Mesendoderm (in vitro differentiated cells): ENCODE data around the gene TOGARAM2. TPM values are rescaled to one million over a fixed set of nuclear protein-coding genes. Genes with fewer than 3 reads are reported as not detected.

Source experiments
- DNase-seq: peaks from one replicate; pipeline ENCODE4 v3.0.0; 2013
- H2AK5ac ChIP-seq: 2 replicates; pipeline ENCODE4 v1.6.1; 2013; ENCODE audit warnings: low read length, inconsistent platforms
- H2BK120ac ChIP-seq: 2 replicates; pipeline ENCODE4 v1.6.1; 2013; ENCODE audit warnings: low read depth, mild to moderate bottlenecking, low read length, moderate library complexity, mixed read lengths
- H2BK15ac ChIP-seq: replicated peaks from 2 replicates; pipeline ENCODE4 v1.6.1; 2013; ENCODE audit warnings: low read depth, mild to moderate bottlenecking, moderate library complexity
- H2BK5ac ChIP-seq: 2 replicates; pipeline ENCODE4 v1.6.1; 2013; ENCODE audit warnings: low read length, inconsistent platforms
- H3K18ac ChIP-seq: 2 replicates; pipeline ENCODE4 v1.6.1; 2013; ENCODE audit warnings: mild to moderate bottlenecking, low read length, mixed read lengths
- H3K23ac ChIP-seq: one replicate; pipeline ENCODE4 v1.6.1; 2013; ENCODE audit warnings: low read length
- H3K27ac ChIP-seq: 2 replicates; pipeline ENCODE4 v1.5.1; 2013; ENCODE audit warnings: low read depth, mild to moderate bottlenecking, inconsistent platforms, low read length, moderate library complexity
- H3K27me3 ChIP-seq: 2 replicates; pipeline ENCODE4 v1.6.1; 2013; ENCODE audit warnings: low read length, control low read depth, mild to moderate bottlenecking, inconsistent platforms; ENCODE audit not compliant: insufficient read depth, poor library complexity
- H3K36me3 ChIP-seq: 2 replicates; pipeline ENCODE4 v1.6.1; 2013; ENCODE audit warnings: low read length, inconsistent platforms; ENCODE audit not compliant: control insufficient read depth, insufficient read depth
- H3K4ac ChIP-seq: one replicate; pipeline ENCODE4 v1.6.1; 2013; ENCODE audit warnings: low read depth, mild to moderate bottlenecking, low read length, moderate library complexity
- H3K4me1 ChIP-seq: 2 replicates; pipeline ENCODE4 v1.6.1; 2013; ENCODE audit warnings: low read depth, low read length, inconsistent platforms; ENCODE audit not compliant: control insufficient read depth
- H3K4me2 ChIP-seq: 2 replicates; pipeline ENCODE4 v1.6.1; 2013; ENCODE audit warnings: low read length
- H3K4me3 ChIP-seq: 2 replicates; pipeline ENCODE4 v1.5.1; 2013; ENCODE audit warnings: mild to moderate bottlenecking, low read length
- H3K56ac ChIP-seq: one replicate; pipeline ENCODE4 v1.6.1; 2013; ENCODE audit warnings: low read length
- H3K79me1 ChIP-seq: 2 replicates; pipeline ENCODE4 v1.6.1; 2013; ENCODE audit warnings: low read length, inconsistent platforms
- H3K79me2 ChIP-seq: 2 replicates; pipeline ENCODE4 v1.6.1; 2013; ENCODE audit warnings: mild to moderate bottlenecking, low read length; ENCODE audit not compliant: control insufficient read depth, insufficient read depth
- H3K9ac ChIP-seq: 2 replicates; pipeline ENCODE4 v1.6.1; 2013; ENCODE audit warnings: low read length, inconsistent platforms
- H4K5ac ChIP-seq: one replicate; pipeline ENCODE4 v1.6.1; 2013; ENCODE audit warnings: low read length
- H4K8ac ChIP-seq: one replicate; pipeline ENCODE4 v1.6.1; 2013; ENCODE audit warnings: low read depth, mild to moderate bottlenecking, control low read depth, low read length, moderate library complexity
- WGBS: extraction: QIAGEN DNeasy Blood & Tissue Kit; methylation state at CpG from one replicate; pipeline ENCODE4 v1.1.7; 2013; ENCODE audit warnings: low lambda C conversion rate, missing lambda C conversion rate; ENCODE audit not compliant: insufficient coverage; ENCODE audit errors: extremely low coverage; 5-methylcytosine and 5-hydroxymethylcytosine counted together
- polyA plus RNA-seq, 2 experiments: library from polyadenylated mRNA; stranded (reverse); fragments of 200-250 nt; gene quantifications; one replicate each; pipeline ENCODE4 v1.2.3, GENCODE V29; 2013

Gene TOGARAM2
- polyA plus RNA-seq (2013, experiment 1 of 2): 0.17 TPM
- polyA plus RNA-seq (2013, experiment 2 of 2): 0.24 TPM

DNA sequence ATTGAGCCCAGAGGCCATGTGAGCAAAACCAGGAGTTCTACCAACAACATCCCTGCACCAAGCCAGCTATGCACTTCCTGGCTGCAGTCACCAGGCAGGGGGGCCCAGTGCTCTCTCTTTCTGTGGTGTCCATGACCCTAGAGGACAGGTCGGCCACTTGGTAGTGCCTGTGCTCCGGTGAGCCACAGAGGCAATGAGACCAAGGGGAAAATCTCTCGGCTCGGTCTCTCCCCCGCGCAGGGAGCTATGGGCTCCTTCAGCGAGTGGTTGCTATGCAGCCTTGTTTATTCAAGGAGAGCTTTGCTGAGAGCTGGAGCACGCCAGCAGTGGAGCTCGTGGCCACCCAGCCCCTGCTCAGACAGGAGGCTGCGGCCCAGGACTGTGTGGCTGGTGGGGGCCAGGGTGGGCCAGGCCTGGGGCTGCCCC, at the start of gene TOGARAM2:
Gene TOGARAM2 (plus strand): TSS at position 283 of the 426 bp plus-strand sequence. CDS start 13,537 bp downstream, outside the sequence.
- Histone ChIP-seq H3K18ac (no peak within 1 kb of the TSS), H3K23ac (no peak within 1 kb of the TSS), H3K4me2 (no peak within 1 kb of the TSS), H3K56ac (no peak within 1 kb of the TSS), H2BK5ac (no peak within 1 kb of the TSS), H3K79me2 (no peaks in the 10 kb centered on the region), H3K27me3 (no peaks in the 10 kb centered on the region), H4K8ac (no peak within 1 kb of the TSS), H3K9ac (no peak within 1 kb of the TSS), H3K4me3 (no peak within 1 kb of the TSS), H2AK5ac (no peak within 1 kb of the TSS), H3K36me3 (no peaks in the 10 kb centered on the region), H3K4ac (no peak within 1 kb of the TSS), H2BK15ac (no peak within 1 kb of the TSS), H2BK120ac (no peak within 1 kb of the TSS), H4K5ac (no peak within 1 kb of the TSS), H3K79me1 (no peaks in the 10 kb centered on the region), H3K4me1 (no peaks in the 10 kb centered on the region), H3K27ac (no peak within 1 kb of the TSS)
- no CpG with 5 or more reads among the region's 10 CpGs for WGBS
- DNase-seq: no peak

DNA sequence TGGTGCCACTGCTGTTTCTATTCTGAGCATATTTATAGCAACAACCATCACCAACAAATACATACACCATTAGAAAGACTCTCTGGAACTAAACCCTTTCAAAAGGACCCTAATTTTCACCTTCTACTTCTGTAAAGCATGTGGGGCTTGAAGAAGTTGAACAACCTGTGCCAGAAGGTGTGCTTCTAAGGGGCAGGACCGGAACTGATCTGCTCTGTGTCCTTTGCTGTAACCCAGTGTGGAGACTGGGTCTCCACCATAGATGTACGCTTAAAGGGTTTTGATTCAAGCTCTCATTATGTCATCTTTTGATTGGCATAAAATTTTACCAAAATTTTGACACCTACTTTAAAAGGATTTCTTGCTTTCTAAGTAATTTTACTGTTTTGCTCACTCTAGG, 46.3 kb upstream of the TOGARAM2 start:
- peaks cover 2% of the 10 kb centered on the region for H3K79me2 ChIP-seq
- no peak overlapping the region for H3K4me2 ChIP-seq
- H2BK120ac ChIP-seq: no peak overlapping the region
- DNase-seq: no peak
- no peak overlapping the region for H3K27ac ChIP-seq
- H3K9ac ChIP-seq: no peak overlapping the region
- H2BK5ac ChIP-seq: no peak overlapping the region
- H2BK15ac ChIP-seq: no peak overlapping the region
- no peak overlapping the region for H3K18ac ChIP-seq
- no peaks in the 10 kb centered on the region for H3K4me1 ChIP-seq
- no peak overlapping the region for H3K4me3 ChIP-seq
- no peaks in the 10 kb centered on the region for H3K27me3 ChIP-seq
- no peak overlapping the region for H3K23ac ChIP-seq
- no peak overlapping the region for H4K8ac ChIP-seq
- peaks cover 5% of the 10 kb centered on the region for H3K36me3 ChIP-seq
- no CpG with 5 or more reads among the region's 2 CpGs for WGBS
- no peak overlapping the region for H3K4ac ChIP-seq
- H4K5ac ChIP-seq: no peak overlapping the region
- no peak overlapping the region for H2AK5ac ChIP-seq
- no peak overlapping the region for H3K56ac ChIP-seq
- peaks cover 3% of the 10 kb centered on the region for H3K79me1 ChIP-seq

- no peak overlapping the region for H2BK5ac ChIP-seq
- H4K8ac ChIP-seq: no peak overlapping the region
- H3K9ac ChIP-seq: no peak overlapping the region
- peaks cover 3% of the 10 kb centered on the region for H3K79me1 ChIP-seq
- no peak overlapping the region for H3K23ac ChIP-seq
- H3K4me3 ChIP-seq: no peak overlapping the region
- no peak overlapping the region for H3K4me2 ChIP-seq
- H3K18ac ChIP-seq: no peak overlapping the region
- H2BK15ac ChIP-seq: no peak overlapping the region
- H3K36me3 ChIP-seq: peaks cover 17% of the 10 kb centered on the region
- no peaks in the 10 kb centered on the region for H3K4me1 ChIP-seq
- H2BK120ac ChIP-seq: no peak overlapping the region
- H4K5ac ChIP-seq: no peak overlapping the region
- H3K27me3 ChIP-seq: no peaks in the 10 kb centered on the region
- no peak overlapping the region for H2AK5ac ChIP-seq
- no peak for DNase-seq
- no peaks in the 10 kb centered on the region for H3K79me2 ChIP-seq
- H3K27ac ChIP-seq: no peak overlapping the region
- H3K56ac ChIP-seq: no peak overlapping the region
- no peak overlapping the region for H3K4ac ChIP-seq
- WGBS: no CpG with 5 or more reads among the region's 3 CpGs
Observed at GRCh38 chr2:28941008-28941407, 40.1 kb upstream of the TOGARAM2 start.

GRCh38 chr2:28944535-28945248, 36.4 kb upstream of the TOGARAM2 start:
- Histone ChIP-seq H3K4me3 (no peak overlapping the region), H4K5ac (no peak overlapping the region), H2BK120ac (no peak overlapping the region), H3K27ac (no peak overlapping the region), H3K79me1 (peaks cover 1% of the 10 kb centered on the region), H3K56ac (no peak overlapping the region), H2BK5ac (no peak overlapping the region), H3K9ac (no peak overlapping the region), H2BK15ac (no peak overlapping the region), H3K23ac (no peak overlapping the region), H3K27me3 (no peaks in the 10 kb centered on the region), H3K4me1 (no peaks in the 10 kb centered on the region), H3K18ac (no peak overlapping the region), H3K4me2 (no peak overlapping the region), H4K8ac (no peak overlapping the region), H3K4ac (no peak overlapping the region), H3K36me3 (peaks cover 25% of the 10 kb centered on the region), H3K79me2 (no peaks in the 10 kb centered on the region), H2AK5ac (no peak overlapping the region)
- DNase-seq: no peak
- WGBS: no CpG with 5 or more reads among the region's 14 CpGs

GRCh38 chr2:28948160-28948559, 32.9 kb upstream of the TOGARAM2 start:
- DNase-seq: no peak
- Histone ChIP-seq H2BK120ac (no peak overlapping the region), H2BK5ac (no peak overlapping the region), H3K4me1 (no peaks in the 10 kb centered on the region), H2BK15ac (no peak overlapping the region), H3K9ac (no peak overlapping the region), H3K27me3 (no peaks in the 10 kb centered on the region), H3K79me2 (no peaks in the 10 kb centered on the region), H3K18ac (no peak overlapping the region), H3K4ac (no peak overlapping the region), H3K27ac (no peak overlapping the region), H2AK5ac (no peak overlapping the region), H4K8ac (no peak overlapping the region), H3K36me3 (peaks cover 17% of the 10 kb centered on the region), H3K4me2 (no peak overlapping the region), H3K23ac (no peak overlapping the region), H4K5ac (no peak overlapping the region), H3K56ac (no peak overlapping the region), H3K79me1 (no peaks in the 10 kb centered on the region), H3K4me3 (no peak overlapping the region)
- no CpG with 5 or more reads among the region's 2 CpGs for WGBS

DNA sequence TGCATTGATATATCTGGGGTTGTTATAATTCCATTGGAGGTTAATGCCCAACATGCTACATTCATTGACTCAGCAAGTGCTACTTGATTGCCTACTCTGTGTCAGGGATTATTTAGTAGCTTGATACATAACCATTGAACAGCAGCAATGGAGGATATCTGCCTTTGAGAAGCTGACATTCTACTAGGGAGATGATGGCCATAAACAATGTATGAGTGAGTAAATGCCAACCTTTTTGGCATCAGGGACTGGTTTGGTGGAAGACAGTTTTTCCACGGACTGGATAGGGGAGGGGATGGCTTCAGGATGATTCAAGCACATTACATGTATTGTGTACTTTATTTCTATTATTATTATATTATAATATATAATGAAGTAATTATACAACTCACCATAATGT, 31.9 kb upstream of the TOGARAM2 start:
- Histone ChIP-seq H2AK5ac (no peak overlapping the region), H3K79me1 (no peaks in the 10 kb centered on the region), H4K8ac (no peak overlapping the region), H3K4me3 (no peak overlapping the region), H2BK15ac (no peak overlapping the region), H3K23ac (no peak overlapping the region), H2BK120ac (no peak overlapping the region), H3K27me3 (no peaks in the 10 kb centered on the region), H3K4me2 (no peak overlapping the region), H3K4ac (no peak overlapping the region), H2BK5ac (no peak overlapping the region), H3K56ac (no peak overlapping the region), H3K4me1 (no peaks in the 10 kb centered on the region), H3K18ac (no peak overlapping the region), H4K5ac (no peak overlapping the region), H3K79me2 (no peaks in the 10 kb centered on the region), H3K36me3 (peaks cover 13% of the 10 kb centered on the region), H3K27ac (no peak overlapping the region), H3K9ac (no peak overlapping the region)
- no CpG with 5 or more reads among the region's 1 CpG for WGBS
- DNase-seq: no peak
